Thoracic aorta (tissue), 2 donors: Measurements from ENCODE around the gene NARS2. TPM values are rescaled to one million over a fixed set of nuclear protein-coding genes. Genes with fewer than 3 reads are reported as not detected.
"Not testable (repeated sequence)": the region's sequence is repeated elsewhere in the genome, so short reads cannot be mapped to it uniquely, and the experiment has no call there.

Source experiments
- ATAC-seq: fragments of 150-250 bp; one replicate; pipeline ENCODE4 v1.8.0; 2017; ENCODE audit warnings: low read depth; ENCODE audit not compliant: insufficient number of reproducible peaks, low FRiP score
- DNase-seq: peaks from one replicate; pipeline ENCODE4 v3.0.0-alpha.2; 2020; ENCODE audit warnings: low spot score
- H3K27ac ChIP-seq, 2 donors: fragments of 200-600 bp; sonication (generic); 1 replicate in 1 of 2; 2 replicates in 1 of 2; pipeline ENCODE4 v1.5.1; 2016; ENCODE audit warnings: mild to moderate bottlenecking in 2 of 2, moderate library complexity in 2 of 2
- H3K27me3 ChIP-seq: fragments of 200-600 bp; sonication (generic); replicated peaks from 2 replicates; pipeline ENCODE4 v1.6.0; 2016; ENCODE audit warnings: mild to moderate bottlenecking; ENCODE audit not compliant: insufficient read depth
- H3K36me3 ChIP-seq: fragments of 200-600 bp; sonication (generic); one replicate; pipeline ENCODE4 v1.5.1; 2016
- H3K4me1 ChIP-seq, 2 donors: fragments of 200-600 bp; sonication (generic); 1 replicate in 1 of 2; 2 replicates in 1 of 2; pipeline versions ENCODE4 v1.5.1 to v1.6.0; 2016; ENCODE audit warnings: low read depth in 2 of 2, mild to moderate bottlenecking in 1 of 2; ENCODE audit not compliant: control insufficient read depth in 1 of 2
- H3K4me3 ChIP-seq: fragments of 200-600 bp; sonication (generic); 2 replicates; pipeline ENCODE4 v1.5.1; 2016; ENCODE audit warnings: mild to moderate bottlenecking
- H3K9me3 ChIP-seq: fragments of 200-600 bp; sonication (generic); 2 replicates; pipeline ENCODE4 v1.5.1; 2016
- total RNA-seq, 2 donors: library from RNA; depleted of rRNA; stranded (reverse); fragments of >200 nt; gene quantifications; one replicate each; pipeline versions ENCODE4 v1.1.0 to v1.2.3, GENCODE V29; 2016
- TF ChIP-seq, protein P1 (sequence below): fragments of 200-600 bp; sonication (generic); IDR thresholded peaks from one replicate; pipeline ENCODE4 v1.5.1; 2019; ENCODE audit warnings: antibody characterized with exemption

Gene NARS2
- total RNA-seq, 2 donors from 2014 or later = 5.6 to 9.2 TPM

DNA sequence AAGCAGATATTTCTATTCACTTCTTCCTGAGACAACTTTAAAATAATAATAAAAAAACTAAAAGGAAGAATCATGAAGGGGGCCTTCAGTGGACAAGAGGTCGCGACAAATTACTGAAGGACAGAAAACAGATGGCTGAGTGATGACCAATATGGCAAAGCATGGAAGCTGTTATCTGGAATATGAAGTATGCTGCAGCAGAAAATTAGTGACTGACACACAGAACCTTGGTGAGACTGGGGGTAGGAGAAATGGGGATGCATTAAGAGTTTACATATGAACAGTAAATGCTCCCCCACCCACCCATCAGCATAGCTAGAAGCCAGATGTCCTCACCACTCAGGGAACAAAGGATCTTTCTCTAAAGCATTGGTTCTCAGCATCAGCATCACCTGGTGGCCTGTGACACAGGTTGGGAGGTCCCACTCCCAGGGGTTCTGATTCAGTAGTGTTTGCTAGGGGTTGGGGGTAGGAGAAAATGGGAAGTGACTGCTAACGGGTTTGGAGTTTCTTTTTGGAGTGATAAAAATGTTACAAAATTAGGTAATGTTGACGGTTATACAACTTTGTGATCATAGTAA lies 59.7 kb downstream of the NARS2 start:
- H3K27ac ChIP-seq = no peak overlapping the region
- no peaks in the 10 kb centered on the region for H3K36me3 ChIP-seq
- no peak overlapping the region for H3K4me3 ChIP-seq
- DNase-seq (no peak), ATAC-seq (no peak)
- TF ChIP-seq, protein P1, sequence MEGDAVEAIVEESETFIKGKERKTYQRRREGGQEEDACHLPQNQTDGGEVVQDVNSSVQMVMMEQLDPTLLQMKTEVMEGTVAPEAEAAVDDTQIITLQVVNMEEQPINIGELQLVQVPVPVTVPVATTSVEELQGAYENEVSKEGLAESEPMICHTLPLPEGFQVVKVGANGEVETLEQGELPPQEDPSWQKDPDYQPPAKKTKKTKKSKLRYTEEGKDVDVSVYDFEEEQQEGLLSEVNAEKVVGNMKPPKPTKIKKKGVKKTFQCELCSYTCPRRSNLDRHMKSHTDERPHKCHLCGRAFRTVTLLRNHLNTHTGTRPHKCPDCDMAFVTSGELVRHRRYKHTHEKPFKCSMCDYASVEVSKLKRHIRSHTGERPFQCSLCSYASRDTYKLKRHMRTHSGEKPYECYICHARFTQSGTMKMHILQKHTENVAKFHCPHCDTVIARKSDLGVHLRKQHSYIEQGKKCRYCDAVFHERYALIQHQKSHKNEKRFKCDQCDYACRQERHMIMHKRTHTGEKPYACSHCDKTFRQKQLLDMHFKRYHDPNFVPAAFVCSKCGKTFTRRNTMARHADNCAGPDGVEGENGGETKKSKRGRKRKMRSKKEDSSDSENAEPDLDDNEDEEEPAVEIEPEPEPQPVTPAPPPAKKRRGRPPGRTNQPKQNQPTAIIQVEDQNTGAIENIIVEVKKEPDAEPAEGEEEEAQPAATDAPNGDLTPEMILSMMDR = no peak
- no peaks in the 10 kb centered on the region for H3K4me1 ChIP-seq
- H3K9me3 ChIP-seq = peaks cover 3% of the 10 kb centered on the region
- H3K27me3 ChIP-seq = no peaks in the 10 kb centered on the region

DNA sequence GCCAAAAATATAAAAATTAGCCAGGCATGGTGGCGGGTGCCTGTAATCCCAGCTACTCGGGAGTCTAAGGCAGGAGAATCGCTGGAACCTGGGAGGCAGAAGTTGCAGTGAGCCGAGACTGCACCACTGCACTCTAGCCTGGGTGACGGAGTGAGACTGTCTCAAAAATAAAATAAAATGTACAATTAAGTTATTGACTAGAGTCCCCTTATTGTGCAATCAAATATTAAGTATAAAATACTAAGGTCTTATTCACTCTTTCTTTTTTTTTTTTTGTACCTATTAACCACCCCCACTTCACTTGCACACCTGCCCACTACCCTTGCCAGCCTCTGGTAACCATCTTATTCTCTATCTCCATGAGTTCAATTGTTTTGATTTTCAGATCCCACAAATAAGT lies 61.6 kb downstream of the NARS2 start:
- ATAC-seq, H3K4me3 ChIP-seq, DNase-seq, H3K4me1 ChIP-seq, H3K27ac ChIP-seq, H3K36me3 ChIP-seq, H3K27me3 ChIP-seq, H3K9me3 ChIP-seq: not testable (repeated sequence)

DNA sequence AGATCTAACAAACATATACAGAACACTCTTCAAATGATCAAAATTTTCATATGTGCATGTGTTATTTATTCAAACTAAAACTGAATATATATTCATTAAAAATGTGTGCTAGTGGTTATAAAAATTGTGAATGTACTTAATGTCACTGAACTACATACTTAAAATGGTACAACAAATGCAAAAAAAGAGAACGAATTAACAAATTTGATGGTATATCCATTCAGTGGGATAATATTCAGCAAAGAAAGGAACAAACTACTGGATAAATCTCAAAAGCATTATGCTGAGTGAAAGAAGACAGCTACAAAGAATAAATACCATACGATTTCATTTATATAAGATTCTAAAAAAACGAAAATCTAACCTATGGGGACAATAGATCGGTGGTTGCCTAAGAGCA lies 64.1 kb downstream of the NARS2 start:
- no peak for DNase-seq
- no peak overlapping the region for H3K27ac ChIP-seq
- no peaks in the 10 kb centered on the region for H3K36me3 ChIP-seq
- H3K4me1 ChIP-seq = no peaks in the 10 kb centered on the region
- H3K4me3 ChIP-seq = no peak overlapping the region
- no peak for ATAC-seq
- H3K27me3 ChIP-seq = no peaks in the 10 kb centered on the region
- peaks cover 5% of the 10 kb centered on the region for H3K9me3 ChIP-seq
- TF ChIP-seq, protein P1 = no peak

DNA sequence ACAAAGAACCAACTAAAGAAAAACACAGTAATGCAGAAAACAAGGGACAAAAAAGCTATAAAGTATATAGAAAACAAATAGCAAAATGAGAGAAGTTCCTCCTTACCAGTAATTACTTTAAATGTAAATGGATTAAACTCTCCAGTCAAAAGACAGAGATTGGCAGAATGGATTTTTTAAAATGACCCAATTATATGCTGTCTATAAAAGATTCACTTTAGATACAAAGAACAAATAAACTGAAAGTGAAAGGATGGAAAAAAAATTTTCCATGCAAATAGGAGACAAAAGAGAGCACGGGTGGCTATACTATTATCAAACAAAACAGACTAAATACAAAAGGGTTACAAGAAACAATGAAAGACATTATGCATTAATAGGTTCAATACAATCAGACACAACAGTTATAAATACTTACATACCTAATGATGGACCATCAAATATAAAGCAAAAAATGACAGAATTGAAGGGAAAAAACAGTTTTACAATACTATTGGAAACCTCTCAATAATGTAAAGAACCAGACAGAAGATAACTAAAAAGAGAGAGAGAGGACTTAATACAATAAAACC lies 64.6 kb downstream of the NARS2 start:
- Histone ChIP-seq H3K27me3 (no peaks in the 10 kb centered on the region), H3K9me3 (peaks cover 5% of the 10 kb centered on the region), H3K36me3 (no peaks in the 10 kb centered on the region), H3K4me3 (no peak overlapping the region), H3K27ac (no peak overlapping the region), H3K4me1 (no peaks in the 10 kb centered on the region)
- TF ChIP-seq, protein P1 = no peak
- ATAC-seq = no peak
- no peak for DNase-seq

DNA sequence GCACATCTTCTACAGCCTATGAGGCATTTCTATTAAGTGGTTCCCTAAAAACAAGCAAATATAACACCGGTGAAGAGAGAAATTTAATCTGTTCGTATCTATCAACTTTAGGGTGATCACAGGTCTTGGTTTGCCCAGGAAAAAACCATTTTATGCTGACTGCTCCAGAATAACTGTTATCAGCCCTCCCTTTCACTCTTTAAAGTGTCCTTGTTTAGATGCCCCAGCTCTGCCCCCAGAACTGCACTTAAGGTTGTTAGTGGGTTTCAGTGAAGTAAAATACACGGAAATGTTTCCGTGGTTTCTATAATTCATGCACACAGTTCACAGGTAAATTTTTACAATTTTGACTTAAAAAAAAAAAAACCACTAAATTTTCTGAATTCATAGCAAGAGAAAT lies 70.0 kb downstream of the NARS2 start:
- no peaks in the 10 kb centered on the region for H3K9me3 ChIP-seq
- H3K27me3 ChIP-seq = no peaks in the 10 kb centered on the region
- H3K4me3 ChIP-seq = no peak overlapping the region
- H3K27ac ChIP-seq = no peak overlapping the region
- no peaks in the 10 kb centered on the region for H3K36me3 ChIP-seq
- TF ChIP-seq, protein P1 = no peak
- DNase-seq (no peak), ATAC-seq (no peak)
- no peaks in the 10 kb centered on the region for H3K4me1 ChIP-seq

DNA sequence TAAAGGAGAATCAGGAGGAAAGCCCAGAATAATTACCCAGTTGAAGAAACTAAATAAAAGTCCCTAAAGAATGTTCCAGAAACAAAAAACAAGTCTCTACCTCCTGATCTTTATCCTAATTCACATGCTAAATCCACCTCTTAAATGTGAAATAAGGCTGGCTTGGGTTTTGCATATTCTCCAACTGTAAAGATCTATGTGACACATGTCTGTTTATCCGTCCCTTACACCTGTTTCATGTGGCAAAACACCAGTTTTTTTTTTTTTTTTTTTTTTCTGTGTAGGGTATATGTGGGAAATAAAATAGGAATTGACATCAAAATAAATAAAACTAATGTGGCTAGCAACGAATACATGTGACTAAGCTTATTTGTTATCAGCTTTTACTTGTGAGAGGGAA lies 70.5 kb downstream of the NARS2 start:
- ATAC-seq (no peak), DNase-seq (no peak)
- Histone ChIP-seq H3K4me1 (no peaks in the 10 kb centered on the region), H3K27ac (no peak overlapping the region), H3K36me3 (no peaks in the 10 kb centered on the region), H3K4me3 (no peak overlapping the region), H3K9me3 (no peaks in the 10 kb centered on the region), H3K27me3 (no peaks in the 10 kb centered on the region)
- TF ChIP-seq, protein P1 = no peak
